HL-60 (cell line): Measurements from ENCODE around the gene DYTN.

Experiments
- DNase-seq, 2 experiments: peaks; one replicate each; pipeline ENCODE4 v3.0.0-alpha.2; 2010 to 2020; ENCODE audit warnings: low read depth in 1 of 2, low spot score in 1 of 2
- H3K27ac ChIP-seq: fragments of 250-450 bp; sonication (Bioruptor Pico); replicated peaks from 2 replicates; pipeline ENCODE4 v1.5.1; 2020; ENCODE audit warnings: mild to moderate bottlenecking, moderate library complexity
- H3K27me3 ChIP-seq: fragments of 250-450 bp; sonication (Bioruptor Pico); 2 replicates; pipeline ENCODE4 v1.5.1; 2021; ENCODE audit warnings: mild to moderate bottlenecking, moderate library complexity; ENCODE audit not compliant: insufficient read depth, poor library complexity, severe bottlenecking
- H3K4me3 ChIP-seq: replicated peaks from 2 replicates; pipeline ENCODE4 v1.5.1; 2011; ENCODE audit warnings: mild to moderate bottlenecking, control low read depth, low read length; ENCODE audit not compliant: insufficient read depth
- GABPA ChIP-seq: IDR thresholded peaks from 2 replicates; pipeline ENCODE4 v1.6.1; 2012; ENCODE audit warnings: low read depth
- POLR2AphosphoS5 ChIP-seq: IDR thresholded peaks from 2 replicates; pipeline ENCODE4 v1.6.1; 2012; ENCODE audit warnings: low read depth
- SPI1 ChIP-seq: IDR thresholded peaks from 2 replicates; pipeline ENCODE4 v1.6.1; 2012; ENCODE audit warnings: low read depth, mild to moderate bottlenecking, borderline replicate concordance
- TF ChIP-seq, protein P1 (sequence below): IDR thresholded peaks from 2 replicates; pipeline ENCODE4 v1.6.1; 2012; ENCODE audit warnings: low read depth; ENCODE audit not compliant: insufficient replicate concordance
- TF ChIP-seq, protein P2 (sequence below): IDR thresholded peaks from one replicate; pipeline ENCODE4 v1.5.1; 2011; ENCODE audit warnings: low read length, control low read depth, inconsistent platforms; ENCODE audit not compliant: insufficient read depth

The DYTN gene

DNA sequence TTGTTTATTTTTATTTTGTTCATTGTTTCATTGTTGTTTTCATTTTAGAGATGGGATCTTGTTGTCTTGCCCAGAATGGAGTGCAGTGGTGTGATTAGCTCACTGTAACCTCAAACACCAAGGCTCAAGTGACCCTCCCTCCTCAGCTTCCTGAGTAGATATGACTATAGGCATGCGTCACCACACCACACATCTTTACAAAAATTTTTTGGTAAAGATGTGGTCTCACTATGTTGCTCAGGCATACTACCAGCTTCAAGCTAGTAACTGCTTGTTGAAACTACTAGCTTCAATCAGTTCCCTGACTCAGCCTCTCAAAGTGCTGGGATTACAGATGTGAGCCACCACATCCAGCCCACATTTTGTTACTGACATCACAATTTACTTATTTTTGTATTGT lies 61.1 kb downstream of the DYTN start:
- no peaks in the 10 kb centered on the region for H3K27me3 ChIP-seq
- no peak for DNase-seq

GRCh38 chr2:206647985-206648384 lies 70.2 kb downstream of the DYTN start:
- H3K27ac ChIP-seq: no peak overlapping the region
- no peaks in the 10 kb centered on the region for H3K27me3 ChIP-seq
- no peak overlapping the region for H3K4me3 ChIP-seq
- TF ChIP-seq GABPA (no peak), SPI1 (no peak), POLR2AphosphoS5 (no peak)
- TF ChIP-seq, protein P1, sequence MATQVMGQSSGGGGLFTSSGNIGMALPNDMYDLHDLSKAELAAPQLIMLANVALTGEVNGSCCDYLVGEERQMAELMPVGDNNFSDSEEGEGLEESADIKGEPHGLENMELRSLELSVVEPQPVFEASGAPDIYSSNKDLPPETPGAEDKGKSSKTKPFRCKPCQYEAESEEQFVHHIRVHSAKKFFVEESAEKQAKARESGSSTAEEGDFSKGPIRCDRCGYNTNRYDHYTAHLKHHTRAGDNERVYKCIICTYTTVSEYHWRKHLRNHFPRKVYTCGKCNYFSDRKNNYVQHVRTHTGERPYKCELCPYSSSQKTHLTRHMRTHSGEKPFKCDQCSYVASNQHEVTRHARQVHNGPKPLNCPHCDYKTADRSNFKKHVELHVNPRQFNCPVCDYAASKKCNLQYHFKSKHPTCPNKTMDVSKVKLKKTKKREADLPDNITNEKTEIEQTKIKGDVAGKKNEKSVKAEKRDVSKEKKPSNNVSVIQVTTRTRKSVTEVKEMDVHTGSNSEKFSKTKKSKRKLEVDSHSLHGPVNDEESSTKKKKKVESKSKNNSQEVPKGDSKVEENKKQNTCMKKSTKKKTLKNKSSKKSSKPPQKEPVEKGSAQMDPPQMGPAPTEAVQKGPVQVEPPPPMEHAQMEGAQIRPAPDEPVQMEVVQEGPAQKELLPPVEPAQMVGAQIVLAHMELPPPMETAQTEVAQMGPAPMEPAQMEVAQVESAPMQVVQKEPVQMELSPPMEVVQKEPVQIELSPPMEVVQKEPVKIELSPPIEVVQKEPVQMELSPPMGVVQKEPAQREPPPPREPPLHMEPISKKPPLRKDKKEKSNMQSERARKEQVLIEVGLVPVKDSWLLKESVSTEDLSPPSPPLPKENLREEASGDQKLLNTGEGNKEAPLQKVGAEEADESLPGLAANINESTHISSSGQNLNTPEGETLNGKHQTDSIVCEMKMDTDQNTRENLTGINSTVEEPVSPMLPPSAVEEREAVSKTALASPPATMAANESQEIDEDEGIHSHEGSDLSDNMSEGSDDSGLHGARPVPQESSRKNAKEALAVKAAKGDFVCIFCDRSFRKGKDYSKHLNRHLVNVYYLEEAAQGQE: no peak
- TF ChIP-seq, protein P2, sequence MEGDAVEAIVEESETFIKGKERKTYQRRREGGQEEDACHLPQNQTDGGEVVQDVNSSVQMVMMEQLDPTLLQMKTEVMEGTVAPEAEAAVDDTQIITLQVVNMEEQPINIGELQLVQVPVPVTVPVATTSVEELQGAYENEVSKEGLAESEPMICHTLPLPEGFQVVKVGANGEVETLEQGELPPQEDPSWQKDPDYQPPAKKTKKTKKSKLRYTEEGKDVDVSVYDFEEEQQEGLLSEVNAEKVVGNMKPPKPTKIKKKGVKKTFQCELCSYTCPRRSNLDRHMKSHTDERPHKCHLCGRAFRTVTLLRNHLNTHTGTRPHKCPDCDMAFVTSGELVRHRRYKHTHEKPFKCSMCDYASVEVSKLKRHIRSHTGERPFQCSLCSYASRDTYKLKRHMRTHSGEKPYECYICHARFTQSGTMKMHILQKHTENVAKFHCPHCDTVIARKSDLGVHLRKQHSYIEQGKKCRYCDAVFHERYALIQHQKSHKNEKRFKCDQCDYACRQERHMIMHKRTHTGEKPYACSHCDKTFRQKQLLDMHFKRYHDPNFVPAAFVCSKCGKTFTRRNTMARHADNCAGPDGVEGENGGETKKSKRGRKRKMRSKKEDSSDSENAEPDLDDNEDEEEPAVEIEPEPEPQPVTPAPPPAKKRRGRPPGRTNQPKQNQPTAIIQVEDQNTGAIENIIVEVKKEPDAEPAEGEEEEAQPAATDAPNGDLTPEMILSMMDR: no peak
- no peak for DNase-seq

More for the DNA sequence above, 61.1 kb downstream of the DYTN start:
- TF ChIP-seq, protein P1: no peak
- TF ChIP-seq SPI1: no peak
- TF ChIP-seq POLR2AphosphoS5: no peak
- TF ChIP-seq GABPA: no peak
- TF ChIP-seq, protein P2: no peak
- H3K4me3 ChIP-seq: no peak overlapping the region
- H3K27ac ChIP-seq: no peak overlapping the region

DNA sequence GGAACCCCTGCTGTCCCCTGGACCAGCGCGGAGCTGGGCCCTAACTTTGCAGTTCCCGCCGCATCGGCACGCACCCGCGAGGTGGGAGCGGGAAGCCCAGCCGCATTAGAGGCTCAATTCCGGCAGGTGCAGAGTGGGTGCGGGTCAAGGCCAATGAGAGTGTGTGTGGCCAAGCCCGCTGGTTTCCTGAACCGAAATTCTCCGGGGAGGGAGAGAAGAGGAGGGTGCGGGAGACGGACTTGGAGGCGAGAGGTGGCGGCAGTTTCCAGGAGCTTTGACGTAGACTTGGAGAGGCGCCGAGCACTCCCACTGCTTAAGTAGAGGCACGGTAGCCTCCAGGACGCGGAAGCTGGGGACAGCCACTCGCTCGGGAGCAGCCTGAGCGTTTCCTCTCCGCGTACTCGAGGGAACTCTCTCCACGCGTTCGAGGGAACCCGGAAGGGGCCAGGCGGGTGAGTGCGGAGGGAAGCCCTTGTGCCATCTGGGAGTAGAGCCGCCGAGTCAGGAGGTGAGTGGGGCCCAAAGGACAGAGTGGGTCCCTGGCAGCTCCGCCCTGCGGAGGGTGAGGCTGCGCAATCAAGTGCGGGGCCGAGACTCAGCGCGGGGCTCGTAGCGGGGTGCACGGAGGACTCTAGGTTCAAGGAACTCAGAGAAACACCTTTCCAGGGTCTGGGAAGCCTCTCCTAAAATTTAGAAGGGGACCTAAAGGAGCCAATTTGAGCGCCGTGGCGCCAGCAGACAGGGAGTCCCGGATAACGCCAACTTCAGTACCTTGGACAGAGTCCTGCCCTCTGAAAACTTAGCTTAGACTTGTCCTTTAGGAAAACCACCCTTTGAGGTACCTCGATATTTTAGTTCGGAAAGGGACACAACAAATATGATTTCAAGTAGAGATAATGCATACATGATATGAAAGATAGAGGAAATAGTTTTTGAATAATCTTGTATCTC lies 75.8 kb downstream of the DYTN start, which contains the start of gene FAM237A:
Gene FAM237A, plus strand, starts transcription at position 413 of the 951 bp plus-strand sequence. CDS start 1,750 bp downstream, outside the sequence.
- TF ChIP-seq POLR2AphosphoS5: no peak
- TF ChIP-seq, protein P1: peak; percentile 97

More for the DNA sequence above, 75.8 kb downstream of the DYTN start, which contains the start of gene FAM237A:
- Histone ChIP-seq H3K27ac (no peak within 1 kb of the TSS), H3K27me3 (no peaks in the 10 kb centered on the region), H3K4me3 (no peak within 1 kb of the TSS)
- peak in 1 of 2 experiments; percentile 1 for DNase-seq
